HUES48 (cell line): Measurements from ENCODE around the gene COG5.

Experiments used
- H3K27ac ChIP-seq: one replicate; pipeline ENCODE4 v1.7.0; 2013; ENCODE audit warnings: low read depth, low read length, inconsistent platforms
- H3K27me3 ChIP-seq: 2 replicates; pipeline ENCODE4 v1.6.1; 2013; ENCODE audit warnings: mild to moderate bottlenecking, low read length; ENCODE audit not compliant: control insufficient read depth, insufficient read depth
- H3K36me3 ChIP-seq: 2 replicates; pipeline ENCODE4 v1.6.1; 2013; ENCODE audit warnings: low read length; ENCODE audit not compliant: control insufficient read depth, insufficient read depth
- H3K4me1 ChIP-seq: 2 replicates; pipeline ENCODE4 v1.6.1; 2013; ENCODE audit warnings: mild to moderate bottlenecking, low read length; ENCODE audit not compliant: control insufficient read depth, insufficient read depth
- H3K4me3 ChIP-seq: 2 replicates; pipeline ENCODE4 v1.5.1; 2013; ENCODE audit warnings: mild to moderate bottlenecking, low read depth, low read length
- H3K9ac ChIP-seq: 2 replicates; pipeline ENCODE4 v1.6.1; 2013; ENCODE audit warnings: mild to moderate bottlenecking, low read depth, low read length, moderate library complexity
- H3K9me3 ChIP-seq: 2 replicates; pipeline ENCODE4 v1.6.1; 2013; ENCODE audit warnings: low read length; ENCODE audit not compliant: control insufficient read depth, insufficient read depth

The COG5 gene

GRCh38 chr7:107277331-107277730 lies 286.4 kb downstream of the COG5 start:
- H3K9ac ChIP-seq = no peak overlapping the region
- H3K4me3 ChIP-seq = no peak overlapping the region
- no peaks in the 10 kb centered on the region for H3K36me3 ChIP-seq
- no peaks in the 10 kb centered on the region for H3K27me3 ChIP-seq
- no peak overlapping the region for H3K27ac ChIP-seq
- H3K9me3 ChIP-seq = no peaks in the 10 kb centered on the region
- H3K4me1 ChIP-seq = peaks cover 4% of the 10 kb centered on the region; the same call in 1 of the 2 replicates

DNA sequence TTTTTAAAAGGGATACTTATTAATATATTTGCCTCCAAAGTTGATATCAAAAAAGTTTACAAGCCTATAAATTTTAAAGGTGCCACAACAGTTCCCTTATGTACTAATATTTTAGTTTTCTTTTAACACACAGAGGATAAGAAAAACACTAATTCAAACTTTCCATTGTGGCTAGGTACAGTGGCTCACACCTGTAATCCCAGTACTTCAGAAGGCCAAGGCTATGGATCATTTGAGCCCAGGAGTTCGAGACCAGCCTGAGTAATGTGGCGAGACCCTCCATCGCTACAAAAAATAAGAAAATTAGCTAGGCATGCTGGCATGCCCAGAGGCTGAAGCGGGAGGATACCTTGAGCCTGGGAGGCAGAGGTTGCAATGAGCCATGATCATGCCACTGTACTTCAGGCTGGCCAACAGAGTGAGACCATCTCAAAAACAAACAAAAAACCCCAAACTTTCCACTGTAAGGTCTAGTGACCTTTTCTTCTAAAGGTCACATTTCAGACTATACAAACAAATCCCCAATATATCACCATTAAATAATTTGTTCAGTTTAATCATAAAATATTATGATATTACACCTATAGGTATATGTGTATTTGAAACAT lies 287.4 kb downstream of the COG5 start:
- Histone ChIP-seq H3K27ac (no peak overlapping the region), H3K27me3 (no peaks in the 10 kb centered on the region), H3K36me3 (no peaks in the 10 kb centered on the region), H3K4me3 (no peak overlapping the region), H3K9ac (no peak overlapping the region), H3K4me1 (no peaks in the 10 kb centered on the region), H3K9me3 (no peaks in the 10 kb centered on the region)

GRCh38 chr7:107274506-107274905 lies 289.2 kb downstream of the COG5 start:
- Histone ChIP-seq H3K9me3 (no peaks in the 10 kb centered on the region), H3K27ac (no peak overlapping the region), H3K9ac (no peak overlapping the region), H3K4me1 (no peaks in the 10 kb centered on the region), H3K4me3 (no peak overlapping the region), H3K36me3 (no peaks in the 10 kb centered on the region), H3K27me3 (no peaks in the 10 kb centered on the region)

DNA sequence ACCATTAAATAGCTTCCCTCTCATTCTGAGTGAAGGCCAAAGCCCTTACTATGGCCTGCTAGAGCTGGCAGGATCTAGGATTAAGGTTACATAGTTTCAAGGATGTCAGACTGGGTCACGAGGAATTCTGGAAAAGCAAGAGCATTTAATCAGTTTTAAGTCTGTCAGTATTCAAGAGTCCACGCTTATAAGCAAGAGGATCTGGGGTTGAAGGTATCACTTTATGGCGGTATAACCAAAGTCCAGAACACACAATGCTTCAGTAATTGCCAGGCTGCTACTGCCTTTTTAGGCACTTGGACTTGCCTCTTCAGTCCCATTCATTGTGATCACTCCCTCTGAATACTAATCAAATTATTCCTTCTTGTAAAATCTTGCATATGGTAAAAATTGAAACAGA lies 293.9 kb downstream of the COG5 start:
- no peaks in the 10 kb centered on the region for H3K4me1 ChIP-seq
- H3K27me3 ChIP-seq = no peaks in the 10 kb centered on the region
- no peak overlapping the region for H3K27ac ChIP-seq
- no peak overlapping the region for H3K4me3 ChIP-seq
- no peaks in the 10 kb centered on the region for H3K36me3 ChIP-seq
- no peak overlapping the region for H3K9ac ChIP-seq
- no peaks in the 10 kb centered on the region for H3K9me3 ChIP-seq

- H3K27me3 ChIP-seq = no peaks in the 10 kb centered on the region
Observed at GRCh38 chr7:107268594-107268993, 295.1 kb downstream of the COG5 start.

GRCh38 chr7:107267138-107267537 lies 296.6 kb downstream of the COG5 start:
- H3K9ac ChIP-seq = no peak overlapping the region
- H3K36me3 ChIP-seq = no peaks in the 10 kb centered on the region
- H3K27ac ChIP-seq = no peak overlapping the region
- no peak overlapping the region for H3K4me3 ChIP-seq
- no peaks in the 10 kb centered on the region for H3K27me3 ChIP-seq
- no peaks in the 10 kb centered on the region for H3K4me1 ChIP-seq
- no peaks in the 10 kb centered on the region for H3K9me3 ChIP-seq

More at GRCh38 chr7:107268594-107268993, 295.1 kb downstream of the COG5 start:
- Histone ChIP-seq H3K4me3 (no peak overlapping the region), H3K4me1 (no peaks in the 10 kb centered on the region), H3K9me3 (no peaks in the 10 kb centered on the region), H3K9ac (no peak overlapping the region), H3K36me3 (no peaks in the 10 kb centered on the region), H3K27ac (no peak overlapping the region)

GRCh38 chr7:107264723-107265122 lies 299.0 kb downstream of the COG5 start:
- no peak overlapping the region for H3K4me3 ChIP-seq
- no peaks in the 10 kb centered on the region for H3K27me3 ChIP-seq
- no peaks in the 10 kb centered on the region for H3K36me3 ChIP-seq
- no peak overlapping the region for H3K27ac ChIP-seq
- no peak overlapping the region for H3K9ac ChIP-seq
- H3K9me3 ChIP-seq = no peaks in the 10 kb centered on the region
- H3K4me1 ChIP-seq = no peaks in the 10 kb centered on the region

DNA sequence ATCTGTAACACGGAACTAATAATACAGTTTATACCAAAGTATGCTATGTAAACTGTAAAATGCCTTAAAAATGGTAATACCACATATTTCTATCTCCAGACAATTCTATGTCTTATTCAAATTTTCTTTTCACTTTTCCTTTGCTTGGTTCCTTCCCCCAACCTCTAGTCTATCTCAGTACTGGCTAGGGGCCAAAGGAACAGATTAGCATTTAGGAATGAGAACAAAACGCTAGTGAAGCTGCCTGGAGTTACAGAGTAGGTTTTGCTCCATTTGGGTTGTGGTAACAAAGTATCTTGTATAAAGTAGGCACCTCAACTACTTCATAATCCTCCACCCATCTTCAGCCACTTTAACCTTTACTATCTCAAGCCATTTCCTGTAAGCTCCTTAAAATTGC lies 300.9 kb downstream of the COG5 start:
- Histone ChIP-seq H3K4me3 (no peak overlapping the region), H3K9ac (no peak overlapping the region), H3K4me1 (no peaks in the 10 kb centered on the region), H3K36me3 (no peaks in the 10 kb centered on the region), H3K27ac (no peak overlapping the region), H3K9me3 (no peaks in the 10 kb centered on the region), H3K27me3 (no peaks in the 10 kb centered on the region)

DNA sequence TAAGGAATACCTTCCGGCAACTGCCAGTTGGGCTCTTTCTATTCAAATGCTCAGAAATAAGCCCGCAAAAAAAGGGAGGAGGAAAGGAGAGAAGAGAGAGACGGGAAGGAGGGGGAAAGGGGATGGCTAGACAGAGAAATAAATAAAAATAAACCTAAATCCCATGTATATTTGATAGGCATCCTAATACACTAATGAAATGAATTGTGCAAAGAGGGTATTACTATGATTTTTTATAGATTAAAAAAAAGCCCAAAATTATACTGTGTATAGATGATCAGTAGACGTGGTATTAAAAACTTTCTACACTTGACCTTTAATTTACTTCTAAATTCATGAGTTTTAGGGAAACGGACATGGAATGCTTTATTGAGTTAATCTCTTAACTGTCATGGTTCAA lies 305.0 kb downstream of the COG5 start:
- Histone ChIP-seq H3K36me3 (no peaks in the 10 kb centered on the region), H3K9ac (no peak overlapping the region), H3K4me3 (no peak overlapping the region), H3K9me3 (no peaks in the 10 kb centered on the region), H3K4me1 (no peaks in the 10 kb centered on the region), H3K27me3 (no peaks in the 10 kb centered on the region), H3K27ac (no peak overlapping the region)

GRCh38 chr7:107255602-107256001 lies 308.1 kb downstream of the COG5 start:
- Histone ChIP-seq H3K27ac (no peak overlapping the region), H3K27me3 (no peaks in the 10 kb centered on the region)

GRCh38 chr7:107254398-107254985 lies 309.2 kb downstream of the COG5 start:
- no peak overlapping the region for H3K9ac ChIP-seq
- no peak overlapping the region for H3K27ac ChIP-seq
- H3K27me3 ChIP-seq = no peaks in the 10 kb centered on the region
- no peaks in the 10 kb centered on the region for H3K4me1 ChIP-seq
- no peak overlapping the region for H3K4me3 ChIP-seq
- H3K9me3 ChIP-seq = no peaks in the 10 kb centered on the region
- no peaks in the 10 kb centered on the region for H3K36me3 ChIP-seq

More at GRCh38 chr7:107255602-107256001, 308.1 kb downstream of the COG5 start:
- H3K36me3 ChIP-seq = no peaks in the 10 kb centered on the region
- H3K9ac ChIP-seq = no peak overlapping the region
- no peaks in the 10 kb centered on the region for H3K4me1 ChIP-seq
- no peaks in the 10 kb centered on the region for H3K9me3 ChIP-seq
- H3K4me3 ChIP-seq = no peak overlapping the region
